H1 (cell line): Measurements from ENCODE around the gene TMEM86B. TPM values are rescaled to one million over a fixed set of nuclear protein-coding genes. Genes with fewer than 3 reads are reported as not detected.

Source experiments
- CTCF ChIA-PET: fragments of 300-600 bp; sonication (Branson Sonifier 250); formaldehyde crosslinking; loops from one replicate; lab custom pipeline; 2021; ENCODE audit not compliant: partially characterized antibody; lab: Charles Lee
- POLR2A ChIA-PET: fragments of 300-600 bp; sonication (Branson Sonifier 250); formaldehyde crosslinking; loops from one replicate; lab custom pipeline; 2021; ENCODE audit warnings: inconsistent platforms; ENCODE audit not compliant: partially characterized antibody; lab: Charles Lee
- DNase-seq, 2 experiments: peaks; one replicate each; pipeline versions ENCODE4 v3.0.0 to v3.0.0-alpha.2; 2010 to 2022; ENCODE audit warnings: low spot score in 2 of 2, low read depth in 1 of 2, mixed read lengths in 1 of 2
- FAIRE-seq: peaks from 2 replicates; lab custom pipeline; 2011; peaks lifted over from hg19 to GRCh38; lab: Jason Lieb, UNC
- H2AFZ ChIP-seq: 2 replicates; pipeline ENCODE4 v1.8.1; 2012; ENCODE audit warnings: low read length, inconsistent platforms
- H2AK5ac ChIP-seq: 2 replicates; pipeline ENCODE4 v1.6.1; 2013; ENCODE audit warnings: low read depth, low read length
- H2BK120ac ChIP-seq: replicated peaks from 2 replicates; pipeline ENCODE3; 2013; ENCODE audit warnings: low read depth, low read length, inconsistent platforms
- H2BK12ac ChIP-seq: 2 replicates; pipeline ENCODE4 v1.6.1; 2013; ENCODE audit warnings: low read depth, low read length
- H2BK15ac ChIP-seq: 2 replicates; pipeline ENCODE4 v1.6.1; 2013; ENCODE audit warnings: low read length
- H2BK20ac ChIP-seq: 2 replicates; pipeline ENCODE4 v1.6.1; 2013; ENCODE audit warnings: low read length
- H2BK5ac ChIP-seq: 2 replicates; pipeline ENCODE4 v1.6.1; 2013; ENCODE audit warnings: low read depth, low read length
- H3K14ac ChIP-seq: 2 replicates; pipeline ENCODE4 v1.6.1; 2013; ENCODE audit warnings: inconsistent platforms; ENCODE audit not compliant: insufficient read length
- H3K18ac ChIP-seq: 2 replicates; pipeline ENCODE4 v1.6.1; 2013; ENCODE audit warnings: low read length; ENCODE audit errors: extremely low read depth
- H3K23ac ChIP-seq: 2 replicates; pipeline ENCODE4 v1.6.1; 2013; ENCODE audit warnings: inconsistent platforms; ENCODE audit not compliant: insufficient read length
- H3K23me2 ChIP-seq: 2 replicates; pipeline ENCODE4 v1.6.1; 2013; ENCODE audit warnings: low read depth, low read length
- H3K27ac ChIP-seq: 2 replicates; pipeline ENCODE4 v1.6.1; 2011; ENCODE audit warnings: low read depth, low read length, inconsistent platforms
- H3K27me3 ChIP-seq, 4 experiments: replicated peaks in 1 of 4; 1 replicate in 1 of 4; 2 replicates in 3 of 4; pipeline versions ENCODE4 v1.6.1 to v1.8.1; 2011 to 2013; ENCODE audit warnings: low read length in 3 of 4, mild to moderate bottlenecking in 3 of 4, inconsistent platforms in 2 of 4, mixed read lengths in 2 of 4, moderate library complexity in 1 of 4; ENCODE audit not compliant: control insufficient read depth in 3 of 4, insufficient read depth in 3 of 4; ENCODE audit errors: extremely low read depth in 1 of 4
- H3K36me3 ChIP-seq, 4 experiments: 2 replicates each; pipeline versions ENCODE4 v1.6.1 to v1.8.1; 2011 to 2013; ENCODE audit warnings: mild to moderate bottlenecking in 4 of 4, low read length in 3 of 4, moderate library complexity in 2 of 4, control low read depth in 1 of 4, inconsistent platforms in 1 of 4; ENCODE audit not compliant: insufficient read depth in 4 of 4, control insufficient read depth in 2 of 4
- H3K4ac ChIP-seq: replicated peaks from 2 replicates; pipeline ENCODE3; 2013; ENCODE audit warnings: low read length, low read depth, mixed read lengths, inconsistent platforms; ENCODE audit not compliant: insufficient read length
- H3K4me1 ChIP-seq, 4 experiments: replicated peaks in 1 of 4; 1 replicate in 1 of 4; 2 replicates in 3 of 4; pipeline versions ENCODE4 v1.6.1 to v1.8.1; 2011 to 2013; ENCODE audit warnings: low read length in 3 of 4, inconsistent platforms in 2 of 4, mixed read lengths in 1 of 4; ENCODE audit not compliant: insufficient read depth in 4 of 4, control insufficient read depth in 3 of 4
- H3K4me2 ChIP-seq, 2 experiments: 2 replicates each; pipeline versions ENCODE4 v1.6.1 to v1.8.1; 2011 to 2013; ENCODE audit warnings: low read depth in 2 of 2, low read length in 2 of 2, control low read depth in 1 of 2, inconsistent platforms in 1 of 2, mild to moderate bottlenecking in 1 of 2; ENCODE audit not compliant: insufficient read depth in 1 of 2
- H3K4me3 ChIP-seq, 4 experiments: fragments of 200-600, 300-600 bp in 1 of 4; sonication (generic), shearing (Covaris generic), sonication (Bioruptor Twin) in 1 of 4; 2 replicates each; pipeline versions ENCODE4 v1.5.1 to v1.8.1; 2011 to 2016; ENCODE audit warnings: low read length in 4 of 4, low read depth in 3 of 4, control low read depth in 2 of 4, inconsistent platforms in 2 of 4, mild to moderate bottlenecking in 2 of 4, mixed read lengths in 1 of 4, moderate library complexity in 1 of 4; ENCODE audit not compliant: insufficient read depth in 2 of 4; ENCODE audit errors: extremely low read depth in 1 of 4
- H3K56ac ChIP-seq: replicated peaks from 2 replicates; pipeline ENCODE3; 2013; ENCODE audit warnings: low read depth, mild to moderate bottlenecking, mixed read lengths, low read length, inconsistent platforms; ENCODE audit not compliant: insufficient read length
- H3K79me1 ChIP-seq: 2 replicates; pipeline ENCODE4 v1.6.1; 2013; ENCODE audit warnings: low read depth, low read length, control low read depth
- H3K79me2 ChIP-seq, 2 experiments: 2 replicates each; pipeline versions ENCODE4 v1.6.1 to v1.8.1; 2012 to 2013; ENCODE audit warnings: low read length in 2 of 2, mild to moderate bottlenecking in 2 of 2, inconsistent platforms in 1 of 2; ENCODE audit not compliant: insufficient read depth in 2 of 2, control insufficient read depth in 1 of 2
- H3K9ac ChIP-seq, 4 experiments: replicated peaks in 1 of 4; 1 replicate in 1 of 4; 2 replicates in 3 of 4; pipeline versions ENCODE4 v1.6.1 to v1.8.1; 2011 to 2013; ENCODE audit warnings: low read depth in 3 of 4, low read length in 3 of 4, control low read depth in 2 of 4, mild to moderate bottlenecking in 2 of 4, moderate library complexity in 2 of 4, inconsistent platforms in 1 of 4; ENCODE audit errors: extremely low read depth in 1 of 4
- H3K9me3 ChIP-seq, 2 experiments: 2 replicates each; pipeline versions ENCODE4 v1.6.1 to v1.8.1; 2012 to 2013; ENCODE audit warnings: mild to moderate bottlenecking in 2 of 2, moderate library complexity in 2 of 2, control low read depth in 1 of 2, inconsistent platforms in 1 of 2, low read depth in 1 of 2, low read length in 1 of 2, mixed read lengths in 1 of 2; ENCODE audit not compliant: insufficient read depth in 2 of 2
- H4K20me1 ChIP-seq, 2 experiments: replicated peaks in 1 of 2; 2 replicates each; pipeline versions ENCODE3 to v1.8.1; 2011 to 2013; ENCODE audit warnings: inconsistent platforms in 2 of 2, low read length in 2 of 2, mild to moderate bottlenecking in 1 of 2; ENCODE audit not compliant: insufficient read depth in 2 of 2, control insufficient read depth in 1 of 2
- H4K5ac ChIP-seq: 2 replicates; pipeline ENCODE4 v1.6.1; 2013; ENCODE audit warnings: low read length, low read depth, mixed read lengths, inconsistent platforms; ENCODE audit not compliant: insufficient read length
- H4K8ac ChIP-seq: 2 replicates; pipeline ENCODE4 v1.8.0; 2013; ENCODE audit warnings: mild to moderate bottlenecking, moderate library complexity, low read length, inconsistent platforms; ENCODE audit not compliant: insufficient read depth; ENCODE audit errors: extremely low read depth
- H4K91ac ChIP-seq: replicated peaks from 2 replicates; pipeline ENCODE3; 2013; ENCODE audit warnings: low read length, mixed read lengths, inconsistent platforms; ENCODE audit not compliant: insufficient read length
- CBX8 ChIP-seq: fragments of 300-800, 300-1000 bp; sonication (generic); IDR thresholded peaks from 2 replicates; pipeline ENCODE4 v1.7.1; 2016; ENCODE audit warnings: low read depth, low read length, borderline replicate concordance
- EP300 ChIP-seq, 2 experiments: IDR thresholded peaks; 1 replicate in 1 of 2; 2 replicates in 1 of 2; pipeline ENCODE4 v1.6.1; 2011 to 2012; ENCODE audit warnings: low read depth in 2 of 2, low read length in 2 of 2, mild to moderate bottlenecking in 2 of 2, borderline replicate concordance in 1 of 2, inconsistent platforms in 1 of 2, moderate library complexity in 1 of 2
- KDM1A ChIP-seq: fragments of 200-600, 300-600 bp; sonication (generic); IDR thresholded peaks from 2 replicates; pipeline ENCODE4 v1.7.1; 2016; ENCODE audit warnings: mild to moderate bottlenecking, low read length, borderline replicate concordance
- MAFK ChIP-seq: IDR thresholded peaks from 2 replicates; pipeline ENCODE4 v1.6.1; 2012; ENCODE audit warnings: low read depth, mild to moderate bottlenecking, improper control_type of control experiment, low read length
- POLR2A ChIP-seq, 2 experiments: IDR thresholded peaks; 1 replicate in 1 of 2; 2 replicates in 1 of 2; pipeline ENCODE4 v1.6.1; 2011; ENCODE audit warnings: low read depth in 2 of 2, low read length in 2 of 2, mild to moderate bottlenecking in 2 of 2; ENCODE audit errors: control extremely low read depth in 1 of 2
- SIRT6 ChIP-seq: IDR thresholded peaks from one replicate; pipeline ENCODE4 v1.7.1; 2012; ENCODE audit warnings: low read length, inconsistent platforms
- SP2 ChIP-seq: IDR thresholded peaks from 2 replicates; pipeline ENCODE4 v1.6.1; 2012; ENCODE audit warnings: mild to moderate bottlenecking, low read length, inconsistent platforms
- SRF ChIP-seq: IDR thresholded peaks from 2 replicates; pipeline ENCODE4 v1.6.1; 2011; ENCODE audit warnings: mild to moderate bottlenecking, low read depth, low read length, moderate library complexity
- ZNF274 ChIP-seq: IDR thresholded peaks from 2 replicates; pipeline ENCODE4 v1.7.0; 2012; ENCODE audit warnings: low read length, borderline replicate concordance; ENCODE audit errors: extremely low read depth
- WGBS, 2 experiments: shearing (Covaris generic) in 1 of 2; methylation state at CpG; one replicate each; pipeline versions ENCODE4 v1.1.6 to v1.1.7; 2013 to 2015; ENCODE audit warnings: low lambda C conversion rate in 2 of 2, mixed read lengths in 2 of 2, inconsistent platforms in 1 of 2, low coverage in 1 of 2, missing lambda C conversion rate in 1 of 2; ENCODE audit not compliant: insufficient replicate concordance in 2 of 2, insufficient coverage in 1 of 2, insufficient read length in 1 of 2; ENCODE audit errors: extremely low coverage in 1 of 2, missing lambda C conversion rate in 1 of 2; 5-methylcytosine and 5-hydroxymethylcytosine counted together
- polyA plus RNA-seq, 7 experiments: library from polyadenylated mRNA; depleted of rRNA in 3 of 7; stranded (reverse) in 5 of 7; unstranded in 2 of 7; fragments of >200 nt in 5 of 7; fragments of 200-250 nt in 2 of 7; gene quantifications; 1 replicate in 5 of 7; 2 replicates in 1 of 7; 4 replicates in 1 of 7; pipeline versions ENCODE4 v1.2.1 to v1.2.3, GENCODE V29; 2011 to 2013; ENCODE audit warnings: missing spikeins in 2 of 7, mixed read lengths in 2 of 7
- total RNA-seq: library from RNA; stranded (reverse); fragmentation: NEBNext Ultra II Directional; extraction: Animal tissue kit (Norgen Biotek cat#: 25700); gene quantifications from 2 replicates; pipeline ENCODE4 v1.2.1, GENCODE V29; 2021
- TF ChIP-seq, protein P1 (sequence below): IDR thresholded peaks from 2 replicates; pipeline ENCODE4 v1.6.1; 2011; ENCODE audit warnings: low read depth, mild to moderate bottlenecking, low read length; ENCODE audit not compliant: insufficient read depth

The TMEM86B gene
- total and polyA plus RNA-seq, 2 of the 8 experiments (the other 6 are each of a cell fraction or from before 2014, with no cell fraction given), result 2.0 to 2.9 TPM

DNA sequence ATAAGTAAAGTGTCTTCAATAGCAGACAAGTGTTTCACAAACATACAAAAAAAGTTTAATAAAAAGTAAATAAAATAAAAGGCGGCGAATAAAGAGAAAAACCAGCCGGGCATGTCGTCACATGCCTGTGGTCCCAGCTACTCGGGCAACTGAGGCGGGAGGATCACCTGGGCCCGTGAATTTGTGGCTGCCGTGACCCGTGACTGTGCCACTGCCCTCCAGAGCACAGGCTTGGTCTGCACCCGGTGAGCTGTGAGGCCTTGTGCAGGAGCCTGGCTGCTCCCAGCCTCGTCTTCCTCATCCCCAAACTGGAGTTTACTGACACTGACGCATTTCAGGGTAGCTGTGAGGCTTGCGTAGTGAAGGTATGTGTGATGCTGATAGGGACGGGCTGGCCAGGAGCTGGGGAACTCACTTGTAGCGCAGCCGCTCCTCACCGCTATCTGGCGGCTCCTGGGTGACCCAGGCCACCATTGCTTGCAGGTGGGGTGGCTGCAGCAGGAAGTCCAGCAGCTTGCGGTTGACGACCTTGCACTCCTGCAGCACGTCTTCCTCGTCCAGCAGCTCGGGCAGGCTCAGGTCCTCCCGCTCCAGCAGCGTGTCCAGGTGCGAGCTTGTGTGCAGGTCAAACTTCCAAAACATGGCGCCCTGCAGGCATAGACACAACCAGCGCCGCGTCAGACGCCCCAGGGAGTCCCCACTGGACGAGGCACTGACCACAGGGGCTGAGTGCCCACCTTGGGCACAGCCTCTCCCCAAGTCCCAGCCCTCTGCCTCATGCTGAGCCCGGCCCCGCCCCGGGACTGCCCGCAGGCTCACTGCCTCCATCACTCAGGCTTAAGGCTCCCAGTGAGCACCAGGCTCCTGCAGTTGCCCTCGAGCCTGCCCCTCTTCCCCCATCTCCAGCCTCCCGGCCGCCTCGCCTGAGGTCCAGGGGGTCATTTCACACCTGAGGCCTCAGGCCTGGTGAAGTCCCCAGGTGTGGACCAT lies 18.2 kb upstream of the TMEM86B start:
- WGBS, 2 experiments, result 92% methylated on average over 40 of the region's 40 CpGs; no CpG with 5 or more reads in 1 of the 2 experiments
- H3K27me3 ChIP-seq, result no peaks in the 10 kb centered on the region
- no peak overlapping the region for H2AK5ac ChIP-seq
- no peak overlapping the region for H3K23ac ChIP-seq
- H3K4me1 ChIP-seq, result no peaks in the 10 kb centered on the region; a peak in 1 of 7 replicates
- no peak overlapping the region for H3K4ac ChIP-seq
- peaks cover 17 to 38% of the 10 kb centered on the region in 2 experiments for H4K20me1 ChIP-seq
- H3K4me3 ChIP-seq, result no peak overlapping the region
- no peak overlapping the region for H4K8ac ChIP-seq
- CTCF ChIA-PET, result interaction anchor here (0.5 to 8.4 kb wide), 6 partner anchors 9 to 107 kb away, joined by 3 to 32 read pairs (median 3); no protein-coding TSS in a partner anchor
- FAIRE-seq (no peak), DNase-seq (no peak)
- H3K14ac ChIP-seq, result no peak overlapping the region
- peaks cover 8 to 29% (median 16%) of the 10 kb centered on the region in 4 experiments; a peak in 6 of 8 replicates for H3K36me3 ChIP-seq
- H3K18ac ChIP-seq, result no peak overlapping the region
- no peaks in the 10 kb centered on the region for H3K9me3 ChIP-seq
- H4K91ac ChIP-seq, result peak overlapping the region; percentile 7
- no peak overlapping the region for H2AFZ ChIP-seq
- H3K79me1 ChIP-seq, result peaks cover 22% of the 10 kb centered on the region
- no peak overlapping the region for H3K56ac ChIP-seq
- H3K23me2 ChIP-seq, result no peaks in the 10 kb centered on the region
- H2BK15ac ChIP-seq, result no peak overlapping the region
- no peak overlapping the region for H4K5ac ChIP-seq
- POLR2A ChIA-PET, result interaction anchor here (0.6 kb wide), 1 partner anchor 17 kb away, joined by 3 read pairs; no protein-coding TSS in a partner anchor
- H2BK5ac ChIP-seq, result peak overlapping the region; percentile 90
- H3K27ac ChIP-seq, result peak overlapping the region; percentile 55; the same call in 1 of the 2 replicates
- no peak overlapping the region for H2BK20ac ChIP-seq
- no peak overlapping the region for H3K9ac ChIP-seq
- peaks cover 5 to 42% of the 10 kb centered on the region in 2 experiments; a peak in 3 of 4 replicates for H3K79me2 ChIP-seq
- 0 out of 2 replicates have a peak overlapping the region, but pooled peaks have one; percentile 75 for H2BK12ac ChIP-seq
- no peak overlapping the region for H2BK120ac ChIP-seq
- H3K4me2 ChIP-seq, result no peak overlapping the region
- TF ChIP-seq SP2 (no peak), EP300 (IDR thresholded peaks at IDR 0.05; ENCODE audit: borderline replicate concordance in 1 of 2, low read depth in 2 of 2, low read length in 2 of 2) (no peak), SIRT6 (no peak), MAFK (no peak), CBX8 (no peak), ZNF274 (no peak), KDM1A (no peak), SRF (no peak), POLR2A (IDR thresholded peaks at IDR 0.05; ENCODE audit: control extremely low read depth in 1 of 2, low read depth in 2 of 2, low read length in 2 of 2) (no peak)
- TF ChIP-seq, protein P1, sequence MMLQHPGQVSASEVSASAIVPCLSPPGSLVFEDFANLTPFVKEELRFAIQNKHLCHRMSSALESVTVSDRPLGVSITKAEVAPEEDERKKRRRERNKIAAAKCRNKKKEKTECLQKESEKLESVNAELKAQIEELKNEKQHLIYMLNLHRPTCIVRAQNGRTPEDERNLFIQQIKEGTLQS, result no peak
